K562 (cell line): ENCODE results near the gene SUPT3H. TPM values are rescaled to one million over a fixed set of nuclear protein-coding genes. Genes with fewer than 3 reads are reported as not detected.

Experiments
- ATAC-seq: fragments of 200-7000 bp; cut with Tn5 transposase; 3 replicates; pipeline ENCODE4 v1.9.1; 2020; ENCODE audit warnings: moderate library complexity
- BruUV-seq: library from RNA; stranded (reverse); fragments of 400-500 nt; replicated peaks from 2 replicates; lab custom pipeline; 2021; lab: Mats Ljungman, UMichigan
- CTCF ChIA-PET: fragments of 300-600 bp; formaldehyde crosslinking; extraction: SDS; loops from one replicate; lab custom pipeline; 2021; ENCODE audit warnings: low intra/inter-chr PET ratio; lab: Yijun Ruan, JAX
- POLR2A ChIA-PET: fragments of 300-600, 350-650 bp; sonication (Branson Sonifier 250); formaldehyde crosslinking; extraction: SDS; loops from one replicate; lab custom pipeline; 2021; ENCODE audit warnings: antibody characterized with exemption, inconsistent platforms; lab: Yijun Ruan, JAX
- DNase-seq, 4 experiments: peaks; one replicate each; pipeline versions ENCODE4 v3.0.0 to v3.0.0-alpha.2; 2011 to 2018; ENCODE audit warnings: low spot score in 3 of 4, mixed read lengths in 3 of 4; ENCODE audit errors: extremely low read depth in 1 of 4
- FAIRE-seq: peaks from 2 replicates; lab custom pipeline; 2011; peaks lifted over from hg19 to GRCh38; lab: Jason Lieb, UNC
- H2AFZ ChIP-seq: 2 replicates; pipeline ENCODE4 v1.6.0; 2011; ENCODE audit warnings: low read depth, low read length, control low read depth, inconsistent platforms
- H3K27ac ChIP-seq: fragments of 200-600 bp; 3 replicates; pipeline ENCODE4 v1.8.0; 2011; ENCODE audit warnings: low read depth, mild to moderate bottlenecking, control low read depth, inconsistent platforms, low read length, moderate library complexity, mixed read lengths; ENCODE audit errors: extremely low read depth
- H3K27me3 ChIP-seq, 2 experiments: fragments of 300-600 bp in 1 of 2; 2 replicates in 1 of 2; 3 replicates in 1 of 2; pipeline versions ENCODE4 v1.6.0 to v1.8.0; 2011; ENCODE audit warnings: inconsistent platforms in 2 of 2, low read length in 2 of 2, mild to moderate bottlenecking in 1 of 2, mixed read lengths in 1 of 2, moderate library complexity in 1 of 2; ENCODE audit not compliant: control insufficient read depth in 2 of 2, insufficient read depth in 2 of 2
- H3K36me3 ChIP-seq: fragments of 300-600 bp; 3 replicates; pipeline ENCODE4 v1.8.0; 2011; ENCODE audit warnings: mild to moderate bottlenecking, low read length, inconsistent platforms; ENCODE audit not compliant: control insufficient read depth, insufficient read depth
- H3K4me1 ChIP-seq, 2 experiments: fragments of 200-600 bp in 1 of 2; replicated peaks in 1 of 2; 2 replicates in 1 of 2; 3 replicates in 1 of 2; pipeline versions ENCODE4 v1.5.1 to v1.8.0; 2011; ENCODE audit warnings: inconsistent platforms in 2 of 2, low read length in 2 of 2, mild to moderate bottlenecking in 1 of 2, mixed read lengths in 1 of 2, moderate library complexity in 1 of 2; ENCODE audit not compliant: control insufficient read depth in 2 of 2, insufficient read depth in 2 of 2
- H3K4me2 ChIP-seq: 2 replicates; pipeline ENCODE4 v1.6.1; 2011; ENCODE audit warnings: low read length, control low read depth, inconsistent platforms, mixed read lengths; ENCODE audit not compliant: insufficient read depth
- H3K4me3 ChIP-seq: fragments of 200-600 bp; sonication (generic), shearing (Covaris generic); 2 replicates; pipeline ENCODE4 v1.5.1; 2016; ENCODE audit warnings: control low read depth, inconsistent platforms
- H3K79me2 ChIP-seq: fragments of 200-600 bp; 3 replicates; pipeline ENCODE4 v1.8.0; 2011; ENCODE audit warnings: low read length, inconsistent platforms; ENCODE audit not compliant: control insufficient read depth, insufficient read depth
- H3K9ac ChIP-seq, 2 experiments: 2 replicates each; pipeline versions ENCODE4 v1.6.0 to v1.6.1; 2011; ENCODE audit warnings: low read depth in 2 of 2, low read length in 2 of 2, control low read depth in 1 of 2, inconsistent platforms in 1 of 2, mild to moderate bottlenecking in 1 of 2, mixed read lengths in 1 of 2; ENCODE audit not compliant: insufficient read depth in 1 of 2
- H3K9me1 ChIP-seq: one replicate; pipeline ENCODE4 v1.6.0; 2011; ENCODE audit warnings: inconsistent platforms, mild to moderate bottlenecking, low read length, moderate library complexity; ENCODE audit not compliant: control insufficient read depth, insufficient read depth
- H3K9me3 ChIP-seq: replicated peaks from 2 replicates; pipeline ENCODE4 v1.5.1; 2011; ENCODE audit warnings: low read depth, low read length, inconsistent platforms; ENCODE audit not compliant: control insufficient read depth, insufficient read depth
- H4K20me1 ChIP-seq: replicated peaks from 2 replicates; pipeline ENCODE4 v1.6.1; 2011; ENCODE audit warnings: low read length, inconsistent platforms, mixed read lengths; ENCODE audit not compliant: control insufficient read depth, insufficient read depth
- ARNT ChIP-seq, 2 experiments: fragments of 450-650 bp; IDR thresholded peaks; 2 replicates each; pipeline ENCODE4 v1.6.1; 2016; ENCODE audit warnings: mild to moderate bottlenecking in 1 of 2
- KLF6 ChIP-seq: fragments of 250-450 bp; sonication (Bioruptor Pico); IDR thresholded peaks from 2 replicates; pipeline ENCODE4 v1.4.0; 2020; ENCODE audit warnings: mild to moderate bottlenecking, moderate library complexity, borderline replicate concordance
- RFX1 ChIP-seq: fragments of 450-650 bp; IDR thresholded peaks from 2 replicates; pipeline ENCODE4 v1.6.1; 2016; ENCODE audit warnings: mild to moderate bottlenecking, moderate library complexity
- WGBS: fragments of 100-300 bp; shearing (Covaris generic); methylation state at CpG from one replicate; pipeline ENCODE4 v1.1.6; 2016; ENCODE audit warnings: low coverage, mixed read lengths; ENCODE audit not compliant: insufficient coverage; ENCODE audit errors: missing lambda C conversion rate; 5-methylcytosine and 5-hydroxymethylcytosine counted together
- in situ Hi-C: fragments of 300-500 bp; cut with MboI; formaldehyde crosslinking; loops from 4 replicates; pipeline ENCODE4 v1.15.0; 2018; ENCODE audit warnings: inconsistent platforms, mixed read lengths
- intact Hi-C: fragments of 100-400 bp; cut with micrococcal nuclease; formaldehyde crosslinking; loops from 2 replicates; pipeline ENCODE4 v1.14.2; 2022
- polyA plus RNA-seq, 8 experiments: library from polyadenylated mRNA; depleted of rRNA in 4 of 8; stranded (reverse) in 5 of 8; unstranded in 3 of 8; fragments of >200 nt; fragmentation: Nextera tagmentation in 2 of 8; fragmentation: Illumina TruSeq in 1 of 8; extraction: Ambion mirVana in 2 of 8; extraction: Trizol in 1 of 8; gene quantifications; 2 replicates each; pipeline versions ENCODE4 v1.2.1 to v1.2.3, GENCODE V29; 2011 to 2014; ENCODE audit warnings: inconsistent platforms in 1 of 8, missing spikeins in 1 of 8
- total RNA-seq, 7 experiments: library from RNA; depleted of rRNA in 6 of 7; stranded (reverse); fragments of >200 nt in 6 of 7; fragmentation: Illumina TruSeq in 2 of 7; extraction: Trizol in 2 of 7; gene quantifications; 2 replicates each; pipeline versions ENCODE4 v1.2.1 to v1.2.3, GENCODE V29; 2011 to 2021; ENCODE audit warnings: low replicate concordance in 1 of 7
- TF ChIP-seq, protein P1 (sequence below): fragments of 250-450 bp; sonication (Bioruptor Pico); IDR thresholded peaks from 2 replicates; pipeline ENCODE4 v1.8.0; 2021; ENCODE audit warnings: moderate library complexity, mild to moderate bottlenecking, inconsistent platforms
- TF ChIP-seq, protein P2 (sequence below), 2 experiments: IDR thresholded peaks; 2 replicates each; pipeline ENCODE4 v1.6.1; 2011; ENCODE audit warnings: borderline replicate concordance in 1 of 2, control low read depth in 1 of 2, low read depth in 1 of 2, low read length in 1 of 2, mild to moderate bottlenecking in 1 of 2, mixed read lengths in 1 of 2, moderate library complexity in 1 of 2; ENCODE audit not compliant: insufficient read depth in 1 of 2, insufficient read length in 1 of 2, poor library complexity in 1 of 2, severe bottlenecking in 1 of 2; ENCODE audit errors: extremely low read depth in 1 of 2

Gene SUPT3H
- total and polyA plus RNA-seq, 9 of the 15 experiments (the other 6 are each of a cell fraction or from before 2014, with no cell fraction given), result 7.2 to 16.3 (median 11.9) TPM

DNA sequence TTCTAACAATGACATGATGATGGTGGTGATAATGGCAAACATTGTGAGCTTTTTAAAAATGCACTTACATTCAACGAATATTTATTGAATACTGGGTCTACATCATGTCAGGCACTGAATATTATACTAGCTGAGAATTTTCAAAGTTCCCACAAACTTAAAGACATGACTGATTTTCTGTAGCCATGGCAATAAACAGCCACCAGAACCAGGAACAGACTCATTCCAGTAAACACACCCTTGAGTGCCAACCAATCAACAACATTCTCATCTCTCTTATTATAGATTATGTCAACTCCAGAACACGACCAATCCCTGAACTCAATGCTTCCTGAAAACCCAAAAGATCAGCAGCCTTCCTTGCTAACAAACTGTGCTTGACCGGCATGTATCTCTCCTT lies 262.0 kb downstream of the SUPT3H start:
- WGBS, result 8% methylated on average over 3 of the region's 3 CpGs
- Histone ChIP-seq H3K4me1 (no peaks in the 10 kb centered on the region), H3K9me3 (no peaks in the 10 kb centered on the region), H3K79me2 (no peaks in the 10 kb centered on the region), H3K9ac (no peak overlapping the region), H3K27ac (no peak overlapping the region), H3K4me2 (no peak overlapping the region), H3K9me1 (no peaks in the 10 kb centered on the region), H3K4me3 (no peak overlapping the region), H2AFZ (no peak overlapping the region), H3K27me3 (no peaks in the 10 kb centered on the region), H3K36me3 (no peaks in the 10 kb centered on the region), H4K20me1 (no peaks in the 10 kb centered on the region)
- ATAC-seq (no peak), DNase-seq (no peak), FAIRE-seq (no peak)
- intact Hi-C loops, result no loop called here
- ChIA-PET CTCF (no interaction called here), POLR2A (no interaction called here)
- in situ Hi-C loops, result no loop called here
- TF ChIP-seq, protein P1, sequence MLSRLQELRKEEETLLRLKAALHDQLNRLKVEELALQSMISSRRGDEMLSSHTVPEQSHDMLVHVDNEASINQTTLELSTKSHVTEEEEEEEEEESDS (CRISPR knock-in tag), result no peak
- peak; percentile 40; the same call in 1 of the 2 replicates for TF ChIP-seq RFX1
- BruUV-seq, result no TSS peak

DNA sequence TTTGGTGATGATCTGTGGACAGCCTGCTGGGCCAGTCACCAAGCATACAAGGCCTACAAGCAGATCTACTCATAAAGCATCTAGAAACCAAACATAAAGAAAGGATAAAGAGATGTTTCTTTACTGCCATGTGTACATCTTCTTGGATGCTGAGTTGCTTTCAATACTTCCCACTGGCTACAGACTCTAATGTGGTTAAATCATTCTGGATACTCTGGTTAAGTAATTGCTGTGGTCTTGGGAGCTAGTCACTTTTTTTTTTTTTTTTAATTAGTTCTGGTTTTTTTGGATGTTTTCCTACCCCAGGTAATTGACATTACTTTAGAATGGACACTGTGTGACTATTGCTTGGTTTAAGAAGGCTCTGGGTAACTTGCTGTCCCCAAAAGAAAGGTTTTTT lies 265.0 kb downstream of the SUPT3H start:
- Histone ChIP-seq H3K4me2 (no peak overlapping the region), H3K27me3 (no peaks in the 10 kb centered on the region), H3K27ac (no peak overlapping the region), H3K36me3 (no peaks in the 10 kb centered on the region), H3K4me3 (no peak overlapping the region), H2AFZ (no peak overlapping the region), H3K79me2 (no peaks in the 10 kb centered on the region), H3K9me3 (no peaks in the 10 kb centered on the region), H3K9me1 (no peaks in the 10 kb centered on the region), H3K9ac (no peak overlapping the region), H4K20me1 (no peaks in the 10 kb centered on the region), H3K4me1 (no peaks in the 10 kb centered on the region)
- ChIA-PET CTCF (no interaction called here), POLR2A (interaction anchor here (0.6 kb wide), 1 partner anchor 1789 kb away, joined by 3 read pairs; no protein-coding TSS in a partner anchor)
- no peak for TF ChIP-seq ARNT (IDR thresholded peaks at IDR 0.05)
- TF ChIP-seq, protein P2, sequence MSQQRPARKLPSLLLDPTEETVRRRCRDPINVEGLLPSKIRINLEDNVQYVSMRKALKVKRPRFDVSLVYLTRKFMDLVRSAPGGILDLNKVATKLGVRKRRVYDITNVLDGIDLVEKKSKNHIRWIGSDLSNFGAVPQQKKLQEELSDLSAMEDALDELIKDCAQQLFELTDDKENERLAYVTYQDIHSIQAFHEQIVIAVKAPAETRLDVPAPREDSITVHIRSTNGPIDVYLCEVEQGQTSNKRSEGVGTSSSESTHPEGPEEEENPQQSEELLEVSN (IDR thresholded peaks at IDR 0.05; ENCODE audit: borderline replicate concordance in 1 of 2, extremely low read depth in 1 of 2, insufficient read depth in 1 of 2, insufficient read length in 1 of 2, low read depth in 1 of 2, low read length in 1 of 2, poor library complexity in 1 of 2, severe bottlenecking in 1 of 2), result no peak
- TF ChIP-seq KLF6 (CRISPR knock-in tag), result no peak
- TF ChIP-seq, protein P1 (CRISPR knock-in tag), result no peak
- DNase-seq, result no peak
- intact Hi-C loops, result no loop called here
- no peak for FAIRE-seq
- in situ Hi-C loops, result no loop called here
- no peak for ATAC-seq
- no TSS peak for BruUV-seq
